Astrocyte (in vitro differentiated cells and primary cell): ENCODE measurements around the gene LEP. TPM values are rescaled to one million over a fixed set of nuclear protein-coding genes. Genes with fewer than 3 reads are reported as not detected.

ENCODE experiments used
- DNase-seq: peaks from one replicate; pipeline ENCODE4 v3.0.0-alpha.2; 2010; ENCODE audit warnings: low read depth
- FAIRE-seq: peaks from 2 replicates; lab custom pipeline; 2011; peaks lifted over from hg19 to GRCh38; lab: Jason Lieb, UNC
- H2AFZ ChIP-seq: 2 replicates; pipeline ENCODE4 v1.6.0; 2012; ENCODE audit warnings: low read depth, low read length, inconsistent platforms
- H3K27ac ChIP-seq: 2 replicates; pipeline ENCODE4 v1.5.1; 2011; ENCODE audit warnings: low read depth, low read length, inconsistent platforms
- H3K27me3 ChIP-seq: 2 replicates; pipeline ENCODE4 v1.6.0; 2011; ENCODE audit warnings: low read length, inconsistent platforms; ENCODE audit not compliant: insufficient read depth
- H3K36me3 ChIP-seq: 2 replicates; pipeline ENCODE4 v1.5.1; 2011; ENCODE audit warnings: low read length, inconsistent platforms; ENCODE audit not compliant: insufficient read depth
- H3K4me1 ChIP-seq: 2 replicates; pipeline ENCODE4 v1.5.1; 2011; ENCODE audit warnings: low read length, inconsistent platforms; ENCODE audit not compliant: insufficient read depth
- H3K4me2 ChIP-seq: 2 replicates; pipeline ENCODE4 v1.6.0; 2012; ENCODE audit warnings: low read length, inconsistent platforms
- H3K4me3 ChIP-seq: 2 replicates; pipeline ENCODE4 v1.5.1; 2011; ENCODE audit warnings: low read depth, mild to moderate bottlenecking, low read length, inconsistent platforms; ENCODE audit not compliant: insufficient read depth
- H3K79me2 ChIP-seq: 2 replicates; pipeline ENCODE4 v1.6.0; 2012; ENCODE audit warnings: mild to moderate bottlenecking, low read length, inconsistent platforms; ENCODE audit not compliant: insufficient read depth
- H3K9ac ChIP-seq: 2 replicates; pipeline ENCODE4 v1.6.0; 2012; ENCODE audit warnings: mild to moderate bottlenecking, low read length, inconsistent platforms
- H3K9me3 ChIP-seq: 2 replicates; pipeline ENCODE4 v1.5.1; 2012; ENCODE audit warnings: low read depth, mild to moderate bottlenecking, low read length, inconsistent platforms; ENCODE audit not compliant: insufficient read depth
- H4K20me1 ChIP-seq: 2 replicates; pipeline ENCODE4 v1.6.0; 2012; ENCODE audit warnings: low read length, inconsistent platforms; ENCODE audit not compliant: insufficient read depth
- H3K27ac Mint-ChIP-seq: one replicate; pipeline ENCODE4 v1.8.0; 2021; ENCODE audit warnings: mild to moderate bottlenecking, mixed read lengths; ENCODE audit not compliant: unreplicated experiment
- H3K27me3 Mint-ChIP-seq: one replicate; pipeline ENCODE4 v1.8.0; 2021; ENCODE audit warnings: low read depth, mixed read lengths; ENCODE audit not compliant: unreplicated experiment
- H3K36me3 Mint-ChIP-seq: one replicate; pipeline ENCODE4 v1.8.0; 2021; ENCODE audit warnings: low read depth, mixed read lengths; ENCODE audit not compliant: unreplicated experiment
- H3K4me1 Mint-ChIP-seq: one replicate; pipeline ENCODE4 v1.8.0; 2021; ENCODE audit warnings: low read depth, mixed read lengths; ENCODE audit not compliant: unreplicated experiment
- H3K4me3 Mint-ChIP-seq: one replicate; pipeline ENCODE4 v1.8.0; 2021; ENCODE audit warnings: mild to moderate bottlenecking, moderate library complexity, mixed read lengths; ENCODE audit not compliant: unreplicated experiment
- H3K9me3 Mint-ChIP-seq: one replicate; pipeline ENCODE4 v1.8.0; 2021; ENCODE audit warnings: mild to moderate bottlenecking, mixed read lengths; ENCODE audit not compliant: unreplicated experiment
- CTCF ChIP-seq: IDR thresholded peaks from 2 replicates; pipeline ENCODE4 v1.5.1; 2011; ENCODE audit warnings: low read depth, mild to moderate bottlenecking, inconsistent platforms, low read length, moderate library complexity; ENCODE audit not compliant: insufficient read depth
- EZH2 ChIP-seq: IDR thresholded peaks from 2 replicates; pipeline ENCODE4 v1.6.1; 2012; ENCODE audit warnings: mild to moderate bottlenecking, low read length, inconsistent platforms; ENCODE audit not compliant: insufficient read depth
- total RNA-seq: library from RNA; stranded (reverse); gene quantifications from 2 replicates; pipeline ENCODE4 v1.2.1, GENCODE V29; 2021

LEP gene
- total RNA-seq, 1 donor from 2014 or later: not detected

GRCh38 chr7:128206747-128207500 lies 34.2 kb upstream of the LEP start:
- H3K4me1 Mint-ChIP-seq: no peaks in the 10 kb centered on the region
- Histone ChIP-seq H3K9me3 (no peaks in the 10 kb centered on the region), H3K4me3 (no peak overlapping the region), H3K79me2 (no peaks in the 10 kb centered on the region), H3K9ac (no peak overlapping the region), H2AFZ (no peak overlapping the region), H3K4me2 (no peak overlapping the region), H3K27ac (no peak overlapping the region), H3K27me3 (peaks cover 55% of the 10 kb centered on the region), H3K4me1 (no peaks in the 10 kb centered on the region), H3K36me3 (no peaks in the 10 kb centered on the region), H4K20me1 (no peaks in the 10 kb centered on the region)
- DNase-seq: no peak
- H3K4me3 Mint-ChIP-seq: no peak overlapping the region
- no peak overlapping the region for H3K27ac Mint-ChIP-seq
- H3K9me3 Mint-ChIP-seq: peaks cover 6% of the 10 kb centered on the region
- H3K27me3 Mint-ChIP-seq: peaks cover 57% of the 10 kb centered on the region
- no peaks in the 10 kb centered on the region for H3K36me3 Mint-ChIP-seq
- no peak for FAIRE-seq
- TF ChIP-seq CTCF (no peak), EZH2 (no peak)

GRCh38 chr7:128207609-128208008 lies 33.5 kb upstream of the LEP start:
- H3K9me3 ChIP-seq: no peaks in the 10 kb centered on the region
- peaks cover 6% of the 10 kb centered on the region for H3K9me3 Mint-ChIP-seq
- peaks cover 55% of the 10 kb centered on the region for H3K27me3 Mint-ChIP-seq
- TF ChIP-seq EZH2 (no peak), CTCF (no peak)
- H3K4me3 Mint-ChIP-seq: no peak overlapping the region
- H3K4me1 ChIP-seq: no peaks in the 10 kb centered on the region
- H3K27me3 ChIP-seq: peaks cover 48% of the 10 kb centered on the region
- FAIRE-seq (no peak), DNase-seq (no peak)
- no peak overlapping the region for H3K27ac ChIP-seq
- H3K9ac ChIP-seq: no peak overlapping the region
- no peak overlapping the region for H3K27ac Mint-ChIP-seq
- no peak overlapping the region for H3K4me3 ChIP-seq
- H3K36me3 ChIP-seq: no peaks in the 10 kb centered on the region
- no peaks in the 10 kb centered on the region for H3K79me2 ChIP-seq
- H3K36me3 Mint-ChIP-seq: no peaks in the 10 kb centered on the region
- H2AFZ ChIP-seq: no peak overlapping the region
- H3K4me2 ChIP-seq: no peak overlapping the region
- H4K20me1 ChIP-seq: no peaks in the 10 kb centered on the region
- no peaks in the 10 kb centered on the region for H3K4me1 Mint-ChIP-seq
